ENCODE data around the gene CD59.

The CD59 gene, protein sequence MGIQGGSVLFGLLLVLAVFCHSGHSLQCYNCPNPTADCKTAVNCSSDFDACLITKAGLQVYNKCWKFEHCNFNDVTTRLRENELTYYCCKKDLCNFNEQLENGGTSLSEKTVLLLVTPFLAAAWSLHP
- 27.7 to 38.5 reads per million in 2 donors for total RNA-seq

DNA sequence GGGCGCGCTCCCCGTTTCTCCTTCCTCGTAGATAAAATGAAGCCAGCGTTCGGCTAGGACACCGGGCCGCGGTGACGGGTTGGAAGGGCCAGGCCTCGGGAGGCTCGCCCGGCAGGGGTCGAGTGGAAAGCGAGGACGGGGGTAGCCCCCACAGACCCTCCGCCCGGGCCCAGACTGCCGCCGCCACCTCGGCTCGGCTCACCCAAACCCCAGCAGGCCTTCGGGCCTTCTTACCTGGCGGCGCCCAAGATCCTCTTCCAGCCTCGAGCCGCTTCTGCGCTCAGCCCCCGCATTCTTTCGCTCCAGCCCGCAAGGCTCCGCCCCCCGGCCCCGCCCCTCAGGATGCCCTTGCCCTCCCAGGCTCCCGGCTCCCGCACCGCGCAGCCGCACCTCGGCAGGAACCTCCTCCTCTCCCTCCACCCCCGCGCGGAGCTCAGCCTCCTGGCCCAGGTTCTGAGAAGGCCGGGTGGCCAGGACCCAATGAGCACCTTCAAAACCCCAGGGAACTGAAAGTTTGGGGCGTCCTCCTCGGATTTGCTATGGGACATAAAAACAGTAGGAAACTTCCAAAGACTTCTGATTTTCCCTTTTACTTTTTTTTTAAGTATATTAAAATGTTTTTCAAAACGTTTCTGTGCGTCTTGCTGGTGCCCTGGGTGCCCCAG, at the start of gene CD59:
Gene CD59 (minus strand): TSS at position 276 of the 665 bp plus-strand sequence. CDS start 13,978 bp downstream, outside the sequence.
- peak; percentile 76 to 91 (median 80) for DNase-seq

DNA sequence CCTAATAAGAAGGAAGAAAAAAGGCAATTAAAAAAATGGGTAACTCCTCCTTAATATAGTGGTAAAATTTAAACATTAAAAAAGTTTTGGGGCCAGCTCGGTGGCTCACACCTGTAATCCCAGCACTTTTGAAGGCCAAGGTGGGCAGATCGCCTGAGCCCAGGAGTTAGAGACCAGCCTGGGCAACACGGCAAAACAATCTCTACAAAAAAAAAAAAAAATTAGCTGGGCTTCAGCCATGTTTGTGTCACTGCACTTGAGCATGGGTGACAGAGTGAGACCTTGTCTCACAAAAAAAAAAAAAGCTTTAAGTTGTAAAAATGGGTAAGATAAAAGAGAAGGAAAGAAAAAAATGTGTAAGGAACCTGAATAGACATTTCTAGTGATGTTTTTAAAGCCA, 49.4 kb upstream of the CD59 start:
- no peak for DNase-seq

- no peak for DNase-seq
Measured at GRCh38 chr11:33779849-33780528, 43.8 kb upstream of the CD59 start.

DNA sequence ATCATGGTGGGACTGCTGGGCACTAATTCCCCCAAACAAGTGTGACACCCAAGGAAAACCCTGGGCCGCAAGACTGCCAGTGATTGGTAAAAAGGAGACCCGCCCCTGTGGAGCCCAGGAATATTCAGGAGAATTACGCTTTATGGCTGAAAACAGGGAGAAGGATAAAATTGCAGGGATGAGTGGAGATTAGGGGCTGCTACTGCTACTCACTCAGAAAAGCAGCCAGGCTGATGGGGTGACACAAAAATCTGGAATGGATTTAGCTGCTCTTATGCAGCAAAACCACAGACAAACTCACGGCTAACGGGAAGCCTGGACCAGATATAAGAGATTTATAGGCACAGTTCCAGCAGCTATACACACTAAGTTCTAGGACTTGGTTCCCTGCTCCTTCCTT, 42.5 kb upstream of the CD59 start:
- DNase-seq, result no peak

DNA sequence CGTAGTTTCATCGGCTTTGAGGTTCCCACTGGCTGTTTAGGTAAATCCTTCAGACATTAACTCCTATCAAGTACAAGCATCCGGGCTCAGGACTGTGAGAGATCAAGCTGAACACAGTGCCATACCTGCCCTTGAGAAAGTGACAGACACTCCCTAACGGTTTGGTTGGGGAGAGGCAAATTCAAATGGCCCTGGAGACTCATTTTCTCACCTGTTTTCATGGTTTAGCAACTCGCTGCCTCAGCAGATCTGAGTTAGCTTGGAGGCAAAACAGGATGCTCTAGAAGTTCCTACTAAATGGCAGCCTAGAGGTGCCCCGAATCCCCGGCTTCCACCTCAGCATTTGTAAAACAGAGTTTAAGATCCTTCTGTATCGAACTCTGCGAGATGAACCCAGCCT, 41.7 kb upstream of the CD59 start:
- DNase-seq, result peak in 1 of 5 experiments; percentile 45

DNA sequence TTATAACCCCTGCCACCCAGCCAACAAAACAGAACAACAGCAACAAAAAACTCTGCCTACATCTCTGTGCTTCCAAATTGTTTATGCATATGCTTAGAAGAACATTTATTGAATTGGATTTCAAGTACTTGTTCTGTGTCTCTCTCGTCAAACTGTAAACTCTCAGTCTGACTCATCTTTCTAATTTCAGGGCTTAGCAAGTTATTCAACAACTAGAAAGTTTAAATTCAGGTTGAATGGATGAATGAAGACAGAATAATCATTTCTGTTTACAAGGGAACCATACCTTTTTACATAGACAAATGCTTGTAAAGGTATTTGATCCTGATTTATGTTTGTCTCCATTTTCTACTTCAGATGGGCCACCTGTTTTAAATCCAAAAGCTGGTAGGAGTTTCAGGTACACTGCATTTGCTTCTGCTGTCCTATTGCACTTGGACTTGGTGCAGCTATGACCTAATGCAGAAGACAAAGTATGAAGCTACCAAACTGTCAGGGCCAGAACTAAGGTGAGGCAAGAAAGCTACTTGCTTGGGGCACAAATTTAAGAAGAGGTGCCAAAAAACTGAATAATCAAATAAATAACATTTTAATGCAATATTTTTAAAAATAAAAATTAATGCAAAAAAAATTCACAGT, 39.7 kb upstream of the CD59 start:
- peak in 1 of 5 experiments; percentile 19 for DNase-seq

- no peak for DNase-seq
Measured at GRCh38 chr11:33775467-33775807, 39.2 kb upstream of the CD59 start.

- no peak for DNase-seq
Measured at GRCh38 chr11:33774736-33775466, 38.7 kb upstream of the CD59 start.

- DNase-seq, result peak; percentile 60 to 87 (median 80)
Measured at GRCh38 chr11:33773987-33774735, 37.9 kb upstream of the CD59 start, which contains the start of gene FBXO3. FBXO3 (minus strand) TSS chr11:33774520; CDS start chr11:33774497, 23 bp downstream.

DNA sequence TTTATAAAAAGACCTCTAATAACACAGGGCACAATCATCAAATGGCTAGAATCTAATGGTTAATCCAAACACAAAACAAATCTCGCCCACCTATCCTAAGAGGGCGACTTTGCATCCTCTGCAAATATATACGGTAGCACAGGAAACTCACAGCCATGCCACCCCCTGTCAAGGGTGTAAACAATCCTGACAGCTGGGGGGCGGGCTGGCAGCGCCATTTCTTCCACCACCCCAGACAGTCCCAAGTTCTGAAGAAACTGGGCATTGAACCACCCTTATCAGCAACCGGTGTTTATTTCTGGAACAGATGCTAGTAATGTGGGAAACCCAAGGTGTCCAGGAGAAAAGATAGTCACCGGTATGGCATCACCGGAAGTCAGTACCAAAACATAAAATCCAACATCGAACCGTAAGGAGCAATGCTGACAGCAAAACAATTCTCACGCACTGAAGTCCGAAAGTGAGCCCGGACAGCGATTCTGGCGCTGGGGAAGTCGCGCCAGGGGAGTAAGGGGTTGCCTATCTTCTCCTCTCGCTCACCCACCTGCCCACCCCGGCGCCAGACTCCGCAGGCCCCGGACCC, 37.3 kb upstream of the CD59 start:
- peak in 3 of 5 experiments; percentile 16 to 51 (median 24) for DNase-seq

GRCh38 chr11:33772870-33773269, 36.6 kb upstream of the CD59 start:
- DNase-seq, result no peak

DNA sequence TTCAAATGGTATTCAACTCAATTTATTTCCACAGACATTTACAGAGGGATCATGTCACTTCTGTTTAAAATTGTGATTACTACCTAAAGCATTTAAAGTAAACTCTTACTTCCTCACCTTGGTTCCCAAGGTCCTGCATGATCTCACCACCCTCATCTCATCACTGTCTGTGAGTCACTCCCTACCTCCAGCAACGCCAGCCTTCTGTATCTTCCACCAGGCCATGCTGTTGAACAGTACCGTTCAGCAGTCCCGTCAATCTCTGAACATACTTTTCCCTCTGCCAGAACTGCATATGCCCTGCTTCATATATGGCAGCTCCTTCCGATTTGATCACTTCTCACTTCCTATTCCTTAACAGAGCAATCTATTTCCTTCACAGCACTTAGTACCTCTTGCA, 36.1 kb upstream of the CD59 start:
- DNase-seq, result no peak

GRCh38 chr11:33770236-33770635, 34.0 kb upstream of the CD59 start:
- no peak for DNase-seq

DNA sequence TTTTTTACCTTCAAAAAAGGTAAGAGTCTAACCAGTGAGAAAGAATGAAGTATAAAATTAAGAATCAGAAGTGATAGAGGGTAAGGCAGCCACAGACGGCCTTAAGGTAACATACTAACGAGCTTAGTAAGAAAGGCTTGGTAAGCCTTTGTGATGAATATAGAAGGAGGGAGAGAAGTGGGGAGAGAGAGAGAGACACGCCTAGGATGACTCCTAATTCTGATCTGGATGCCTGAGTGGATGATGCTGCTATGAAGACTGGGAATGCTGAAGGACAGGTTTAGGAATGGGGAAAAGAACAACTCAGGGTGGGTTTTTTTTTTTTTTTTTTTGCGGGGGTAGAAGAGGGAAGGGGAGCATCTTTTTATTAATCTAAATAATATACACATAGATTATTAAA, 33.3 kb upstream of the CD59 start:
- DNase-seq, result no peak

- DNase-seq, result no peak
Measured at GRCh38 chr11:33767624-33768023, 31.4 kb upstream of the CD59 start.

DNA sequence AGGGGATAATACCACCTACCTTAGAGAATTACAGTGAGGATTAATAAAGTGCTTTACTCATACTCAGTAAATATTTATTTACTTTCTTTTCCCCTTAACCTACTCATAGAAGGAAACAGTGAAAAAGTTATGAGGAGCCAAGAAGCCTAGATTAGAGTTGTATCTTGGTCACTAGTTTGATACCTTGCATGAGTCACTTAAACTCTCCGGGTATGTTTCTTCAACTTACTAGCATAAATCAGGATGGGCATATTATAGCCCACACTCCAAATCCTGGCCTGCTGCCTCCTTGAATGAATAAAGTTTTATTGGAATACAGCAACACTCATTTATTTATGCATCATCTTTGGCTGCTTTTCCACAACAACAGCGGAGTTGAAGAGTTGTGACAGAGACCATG, 29.9 kb upstream of the CD59 start:
- DNase-seq, result no peak

GRCh38 chr11:33761471-33761870, 25.2 kb upstream of the CD59 start:
- DNase-seq, result no peak

DNA sequence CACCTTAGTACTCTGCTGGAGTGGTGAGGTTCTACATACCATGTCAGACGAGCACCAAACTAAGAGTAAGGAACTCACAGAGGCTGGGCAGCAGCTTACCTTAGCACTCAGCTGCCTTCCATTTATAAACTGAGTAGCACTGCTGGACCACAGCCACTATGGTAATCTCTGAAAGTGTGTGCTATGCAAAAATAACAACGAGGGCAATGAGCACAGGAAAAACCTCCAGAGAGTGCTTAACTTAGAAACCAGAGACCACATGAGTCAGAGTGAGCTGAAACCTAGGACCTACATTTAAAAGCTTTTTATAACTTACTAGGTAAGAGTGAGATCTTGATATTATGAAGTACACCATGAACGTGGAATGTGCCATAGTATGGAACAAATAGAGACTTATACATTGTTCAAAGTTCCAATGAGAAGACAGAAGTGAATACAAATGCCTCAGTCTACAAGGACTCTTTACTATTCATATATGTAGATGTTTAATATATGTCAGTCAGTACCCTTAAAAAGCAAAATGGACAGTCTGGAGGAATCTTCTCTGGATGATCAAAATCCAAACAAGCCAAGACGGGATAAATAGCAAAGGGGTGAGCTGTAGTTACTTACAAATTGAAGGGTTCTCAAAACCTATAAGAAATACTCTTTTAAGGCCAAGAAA, 17.2 kb upstream of the CD59 start:
- peak in 1 of 5 experiments; percentile 15 for DNase-seq

DNA sequence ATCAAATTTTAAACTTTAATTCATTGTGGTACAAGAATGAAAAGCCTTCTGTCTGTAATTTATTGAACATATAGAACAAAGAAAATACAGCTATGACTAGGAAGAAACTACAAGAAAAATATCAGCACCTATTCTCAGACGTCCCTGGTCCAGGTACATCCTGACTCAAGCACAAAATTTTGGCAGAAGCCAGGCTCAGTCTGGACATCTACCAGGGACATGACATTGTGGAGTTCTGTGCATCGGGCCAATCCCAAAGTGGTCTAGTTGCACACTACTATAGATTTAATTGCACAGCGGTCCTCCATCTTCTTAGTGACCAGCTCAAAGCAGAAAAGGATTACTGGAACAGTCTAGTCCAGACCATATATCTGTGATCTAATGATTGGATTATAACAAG, 15.7 kb upstream of the CD59 start:
- DNase-seq, result no peak

GRCh38 chr11:33747979-33748378, 11.8 kb upstream of the CD59 start:
- DNase-seq, result no peak

- no peak for DNase-seq
Measured at GRCh38 chr11:33743291-33743690, 7.1 kb upstream of the CD59 start.

Measured in T-helper 2 cell (primary cell).